NCI-H146 (cell line): ENCODE results near the gene RAP1GAP2.

ENCODE experiments used
- DNase-seq: peaks from one replicate; lab custom pipeline; 2025; lab: John Stamatoyannopoulos, UW

The RAP1GAP2 gene

GRCh38 chr17:2853283-2854142 lies 57.3 kb downstream of the RAP1GAP2 start:
- DNase-seq, result peak; percentile 57

GRCh38 chr17:2854143-2855055 lies 58.2 kb downstream of the RAP1GAP2 start:
- DNase-seq, result peak; percentile 46

GRCh38 chr17:2855063-2855600 lies 58.9 kb downstream of the RAP1GAP2 start:
- no peak for DNase-seq

GRCh38 chr17:2856727-2857126 lies 60.5 kb downstream of the RAP1GAP2 start:
- DNase-seq, result peak; percentile 93

- DNase-seq, result no peak
Measured at GRCh38 chr17:2860045-2860444, 63.8 kb downstream of the RAP1GAP2 start.

- DNase-seq, result no peak
Measured at GRCh38 chr17:2860883-2861282, 64.6 kb downstream of the RAP1GAP2 start.

- no peak for DNase-seq
Measured at GRCh38 chr17:2862197-2862596, 66.0 kb downstream of the RAP1GAP2 start.

GRCh38 chr17:2863204-2863603 lies 67.0 kb downstream of the RAP1GAP2 start:
- DNase-seq, result no peak

- DNase-seq, result no peak
Measured at GRCh38 chr17:2865228-2865627, 69.0 kb downstream of the RAP1GAP2 start.

- DNase-seq, result no peak
Measured at GRCh38 chr17:2867441-2868424, 71.5 kb downstream of the RAP1GAP2 start.

GRCh38 chr17:2869604-2870003 lies 73.4 kb downstream of the RAP1GAP2 start:
- DNase-seq, result no peak

GRCh38 chr17:2871205-2871604 lies 75.0 kb downstream of the RAP1GAP2 start:
- no peak for DNase-seq

- no peak for DNase-seq
Measured at GRCh38 chr17:2871720-2872119, 75.5 kb downstream of the RAP1GAP2 start.

- DNase-seq, result no peak
Measured at GRCh38 chr17:2872282-2872681, 76.0 kb downstream of the RAP1GAP2 start.

- DNase-seq, result no peak
Measured at GRCh38 chr17:2874189-2874686, 78.0 kb downstream of the RAP1GAP2 start.

GRCh38 chr17:2875608-2876007 lies 79.4 kb downstream of the RAP1GAP2 start:
- no peak for DNase-seq

- no peak for DNase-seq
Measured at GRCh38 chr17:2876467-2876866, 80.2 kb downstream of the RAP1GAP2 start.

GRCh38 chr17:2878751-2879254 lies 82.6 kb downstream of the RAP1GAP2 start:
- DNase-seq, result no peak

GRCh38 chr17:2880050-2880449 lies 83.8 kb downstream of the RAP1GAP2 start:
- no peak for DNase-seq

- DNase-seq, result no peak
Measured at GRCh38 chr17:2881295-2881694, 85.1 kb downstream of the RAP1GAP2 start.
